K562 (cell line): Measurements from ENCODE around the gene RPN1. TPM values are rescaled to one million over a fixed set of nuclear protein-coding genes. Genes with fewer than 3 reads are reported as not detected.
A peak's percentile ranks its signal among the peaks of the same experiment; 100 is the strongest.

Experiments used
- CBFA2T2 ChIP-seq: fragments of 450-650 bp; conservative IDR thresholded peaks from 2 replicates; pipeline ENCODE4 v1.6.1; 2017; ENCODE audit warnings: mild to moderate bottlenecking
- CHD2 ChIP-seq: IDR thresholded peaks from 2 replicates; pipeline ENCODE4 v1.6.1; 2011; ENCODE audit warnings: low read depth, low read length
- E2F3 ChIP-seq: fragments of 250-450 bp; sonication (Bioruptor Pico); IDR thresholded peaks from 2 replicates; pipeline ENCODE4 v1.4.0; 2020; ENCODE audit warnings: mild to moderate bottlenecking
- GTF2E2 ChIP-seq: fragments of 200-800 bp; sonication (Bioruptor generic); IDR thresholded peaks from 2 replicates; pipeline ENCODE4 v1.6.1; 2016; ENCODE audit warnings: missing genetic modification characterization, missing compliant biosample characterization
- KDM1A ChIP-seq, 2 experiments: fragments of 450-650 bp; IDR thresholded peaks; 2 replicates each; pipeline ENCODE4 v1.6.1; 2016; ENCODE audit warnings: mild to moderate bottlenecking in 2 of 2
- PML ChIP-seq: IDR thresholded peaks from 2 replicates; pipeline ENCODE4 v1.6.1; 2012; ENCODE audit warnings: low read length, inconsistent platforms
- SLC30A9 ChIP-seq: fragments of 250-450 bp; sonication (Bioruptor Pico); IDR thresholded peaks from 2 replicates; pipeline ENCODE4 v1.8.0; 2022; ENCODE audit warnings: mild to moderate bottlenecking, moderate library complexity
- TAF7 ChIP-seq: fragments of 450-650 bp; IDR thresholded peaks from 2 replicates; pipeline ENCODE4 v1.6.1; 2016; ENCODE audit warnings: missing genetic modification characterization, missing compliant biosample characterization
- TCF7 ChIP-seq: sonication (generic); IDR thresholded peaks from 2 replicates; pipeline ENCODE4 v1.6.1; 2016; ENCODE audit warnings: antibody characterized with exemption, borderline replicate concordance
- TGIF2 ChIP-seq: sonication (generic); formaldehyde crosslinking; IDR thresholded peaks from 2 replicates; pipeline ENCODE4 v1.8.1; 2022; ENCODE audit warnings: mild to moderate bottlenecking, missing genetic modification reagents, moderate library complexity
- YY1 ChIP-seq, 3 experiments: IDR thresholded peaks; 2 replicates each; pipeline ENCODE4 v1.6.1; 2011; ENCODE audit warnings: low read length in 2 of 3, mild to moderate bottlenecking in 2 of 3, moderate library complexity in 2 of 3, borderline replicate concordance in 1 of 3, control low read depth in 1 of 3, low read depth in 1 of 3; ENCODE audit not compliant: insufficient read depth in 3 of 3, insufficient replicate concordance in 2 of 3, control insufficient read depth in 1 of 3, insufficient read length in 1 of 3; ENCODE audit errors: extremely low read depth in 1 of 3
- ZBTB1 ChIP-seq: sonication (generic); formaldehyde crosslinking; IDR thresholded peaks from 2 replicates; pipeline ENCODE4 v1.8.1; 2023; ENCODE audit warnings: missing genetic modification reagents, low read depth, mild to moderate bottlenecking, borderline replicate concordance
- ZSCAN29 ChIP-seq: fragments of 450-650 bp; IDR thresholded peaks from 2 replicates; pipeline ENCODE4 v1.6.1; 2017
- polyA plus RNA-seq, 8 experiments: library from polyadenylated mRNA; depleted of rRNA in 4 of 8; stranded (reverse) in 5 of 8; unstranded in 3 of 8; fragments of >200 nt; fragmentation: Nextera tagmentation in 2 of 8; fragmentation: Illumina TruSeq in 1 of 8; extraction: Ambion mirVana in 2 of 8; extraction: Trizol in 1 of 8; gene quantifications; 2 replicates each; pipeline versions ENCODE4 v1.2.1 to v1.2.3, GENCODE V29; 2011 to 2014; ENCODE audit warnings: inconsistent platforms in 1 of 8, missing spikeins in 1 of 8
- total RNA-seq, 7 experiments: library from RNA; depleted of rRNA in 6 of 7; stranded (reverse); fragments of >200 nt in 6 of 7; fragmentation: Illumina TruSeq in 2 of 7; extraction: Trizol in 2 of 7; gene quantifications; 2 replicates each; pipeline versions ENCODE4 v1.2.1 to v1.2.3, GENCODE V29; 2011 to 2021; ENCODE audit warnings: low replicate concordance in 1 of 7
- TF ChIP-seq, protein P1 (sequence below): sonication (generic); formaldehyde crosslinking; IDR thresholded peaks from 2 replicates; pipeline ENCODE4 v1.8.1; 2023; ENCODE audit warnings: missing genetic modification reagents, mild to moderate bottlenecking, borderline replicate concordance
- TF ChIP-seq, protein P2 (sequence below): fragments of 150-350 bp; IDR thresholded peaks from 2 replicates; pipeline ENCODE4 v1.6.1; 2014; ENCODE audit warnings: low read depth, mild to moderate bottlenecking, low read length, borderline replicate concordance
- TF ChIP-seq, protein P3 (sequence below): fragments of 450-650 bp; IDR thresholded peaks from 2 replicates; pipeline ENCODE4 v1.6.1; 2018; ENCODE audit not compliant: partially characterized antibody
- TF ChIP-seq, protein P4 (sequence below): fragments of 250-450 bp; sonication (Bioruptor Pico); IDR thresholded peaks from 2 replicates; pipeline ENCODE4 v1.9.0; 2021; ENCODE audit warnings: mild to moderate bottlenecking

RPN1 gene
- total and polyA plus RNA-seq, 9 of the 15 experiments (the other 6 are each of a cell fraction or from before 2014, with no cell fraction given): 39.5 to 300 (median 148) TPM

DNA sequence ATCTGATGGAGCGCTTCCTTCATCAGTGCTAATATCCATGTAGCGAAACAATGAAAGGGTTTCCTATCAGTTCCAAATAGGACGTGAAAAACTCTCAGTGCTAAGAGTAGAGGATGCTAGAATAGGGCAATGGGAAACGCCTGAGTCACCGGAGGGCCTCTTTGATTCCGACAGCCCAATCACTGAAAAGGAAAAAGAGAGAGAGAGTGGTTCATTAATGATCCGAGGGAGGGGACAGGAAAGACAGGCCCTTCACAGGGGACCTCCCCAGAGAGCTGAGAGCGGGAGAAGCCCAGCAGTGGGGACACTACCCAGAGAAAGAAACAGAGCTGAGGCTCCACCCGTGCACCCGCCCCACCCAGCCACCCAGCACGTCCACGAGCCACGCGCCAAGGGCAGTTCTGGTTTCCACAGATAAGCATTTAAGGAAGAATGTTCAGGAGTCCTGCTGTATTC, 76.9 kb downstream of the RPN1 start (continued):
- TF ChIP-seq, protein P1, sequence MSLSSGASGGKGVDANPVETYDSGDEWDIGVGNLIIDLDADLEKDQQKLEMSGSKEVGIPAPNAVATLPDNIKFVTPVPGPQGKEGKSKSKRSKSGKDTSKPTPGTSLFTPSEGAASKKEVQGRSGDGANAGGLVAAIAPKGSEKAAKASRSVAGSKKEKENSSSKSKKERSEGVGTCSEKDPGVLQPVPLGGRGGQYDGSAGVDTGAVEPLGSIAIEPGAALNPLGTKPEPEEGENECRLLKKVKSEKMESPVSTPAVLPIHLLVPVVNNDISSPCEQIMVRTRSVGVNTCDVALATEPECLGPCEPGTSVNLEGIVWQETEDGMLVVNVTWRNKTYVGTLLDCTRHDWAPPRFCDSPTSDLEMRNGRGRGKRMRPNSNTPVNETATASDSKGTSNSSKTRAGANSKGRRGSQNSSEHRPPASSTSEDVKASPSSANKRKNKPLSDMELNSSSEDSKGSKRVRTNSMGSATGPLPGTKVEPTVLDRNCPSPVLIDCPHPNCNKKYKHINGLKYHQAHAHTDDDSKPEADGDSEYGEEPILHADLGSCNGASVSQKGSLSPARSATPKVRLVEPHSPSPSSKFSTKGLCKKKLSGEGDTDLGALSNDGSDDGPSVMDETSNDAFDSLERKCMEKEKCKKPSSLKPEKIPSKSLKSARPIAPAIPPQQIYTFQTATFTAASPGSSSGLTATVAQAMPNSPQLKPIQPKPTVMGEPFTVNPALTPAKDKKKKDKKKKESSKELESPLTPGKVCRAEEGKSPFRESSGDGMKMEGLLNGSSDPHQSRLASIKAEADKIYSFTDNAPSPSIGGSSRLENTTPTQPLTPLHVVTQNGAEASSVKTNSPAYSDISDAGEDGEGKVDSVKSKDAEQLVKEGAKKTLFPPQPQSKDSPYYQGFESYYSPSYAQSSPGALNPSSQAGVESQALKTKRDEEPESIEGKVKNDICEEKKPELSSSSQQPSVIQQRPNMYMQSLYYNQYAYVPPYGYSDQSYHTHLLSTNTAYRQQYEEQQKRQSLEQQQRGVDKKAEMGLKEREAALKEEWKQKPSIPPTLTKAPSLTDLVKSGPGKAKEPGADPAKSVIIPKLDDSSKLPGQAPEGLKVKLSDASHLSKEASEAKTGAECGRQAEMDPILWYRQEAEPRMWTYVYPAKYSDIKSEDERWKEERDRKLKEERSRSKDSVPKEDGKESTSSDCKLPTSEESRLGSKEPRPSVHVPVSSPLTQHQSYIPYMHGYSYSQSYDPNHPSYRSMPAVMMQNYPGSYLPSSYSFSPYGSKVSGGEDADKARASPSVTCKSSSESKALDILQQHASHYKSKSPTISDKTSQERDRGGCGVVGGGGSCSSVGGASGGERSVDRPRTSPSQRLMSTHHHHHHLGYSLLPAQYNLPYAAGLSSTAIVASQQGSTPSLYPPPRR (CRISPR knock-in tag): no peak
- TF ChIP-seq GTF2E2 (tag) (no peak), ZSCAN29 (no peak), ZBTB1 (CRISPR knock-in tag) (no peak), SLC30A9 (CRISPR knock-in tag) (no peak), CHD2 (no peak), E2F3 (CRISPR knock-in tag) (no peak), CBFA2T2 (peak; percentile 33), PML (no peak), KDM1A (IDR thresholded peaks at IDR 0.05) (no peak), TAF7 (tag) (no peak), YY1 (IDR thresholded peaks at IDR 0.05; ENCODE audit: borderline replicate concordance in 1 of 3, control insufficient read depth in 1 of 3, extremely low read depth in 1 of 3, insufficient read depth in 3 of 3, insufficient read length in 1 of 3, insufficient replicate concordance in 2 of 3, low read depth in 1 of 3, low read length in 2 of 3) (no peak), TCF7 (no peak), TGIF2 (CRISPR knock-in tag) (no peak)
- TF ChIP-seq, protein P2, sequence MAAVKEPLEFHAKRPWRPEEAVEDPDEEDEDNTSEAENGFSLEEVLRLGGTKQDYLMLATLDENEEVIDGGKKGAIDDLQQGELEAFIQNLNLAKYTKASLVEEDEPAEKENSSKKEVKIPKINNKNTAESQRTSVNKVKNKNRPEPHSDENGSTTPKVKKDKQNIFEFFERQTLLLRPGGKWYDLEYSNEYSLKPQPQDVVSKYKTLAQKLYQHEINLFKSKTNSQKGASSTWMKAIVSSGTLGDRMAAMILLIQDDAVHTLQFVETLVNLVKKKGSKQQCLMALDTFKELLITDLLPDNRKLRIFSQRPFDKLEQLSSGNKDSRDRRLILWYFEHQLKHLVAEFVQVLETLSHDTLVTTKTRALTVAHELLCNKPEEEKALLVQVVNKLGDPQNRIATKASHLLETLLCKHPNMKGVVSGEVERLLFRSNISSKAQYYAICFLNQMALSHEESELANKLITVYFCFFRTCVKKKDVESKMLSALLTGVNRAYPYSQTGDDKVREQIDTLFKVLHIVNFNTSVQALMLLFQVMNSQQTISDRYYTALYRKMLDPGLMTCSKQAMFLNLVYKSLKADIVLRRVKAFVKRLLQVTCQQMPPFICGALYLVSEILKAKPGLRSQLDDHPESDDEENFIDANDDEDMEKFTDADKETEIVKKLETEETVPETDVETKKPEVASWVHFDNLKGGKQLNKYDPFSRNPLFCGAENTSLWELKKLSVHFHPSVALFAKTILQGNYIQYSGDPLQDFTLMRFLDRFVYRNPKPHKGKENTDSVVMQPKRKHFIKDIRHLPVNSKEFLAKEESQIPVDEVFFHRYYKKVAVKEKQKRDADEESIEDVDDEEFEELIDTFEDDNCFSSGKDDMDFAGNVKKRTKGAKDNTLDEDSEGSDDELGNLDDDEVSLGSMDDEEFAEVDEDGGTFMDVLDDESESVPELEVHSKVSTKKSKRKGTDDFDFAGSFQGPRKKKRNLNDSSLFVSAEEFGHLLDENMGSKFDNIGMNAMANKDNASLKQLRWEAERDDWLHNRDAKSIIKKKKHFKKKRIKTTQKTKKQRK: no peak
- TF ChIP-seq, protein P3, sequence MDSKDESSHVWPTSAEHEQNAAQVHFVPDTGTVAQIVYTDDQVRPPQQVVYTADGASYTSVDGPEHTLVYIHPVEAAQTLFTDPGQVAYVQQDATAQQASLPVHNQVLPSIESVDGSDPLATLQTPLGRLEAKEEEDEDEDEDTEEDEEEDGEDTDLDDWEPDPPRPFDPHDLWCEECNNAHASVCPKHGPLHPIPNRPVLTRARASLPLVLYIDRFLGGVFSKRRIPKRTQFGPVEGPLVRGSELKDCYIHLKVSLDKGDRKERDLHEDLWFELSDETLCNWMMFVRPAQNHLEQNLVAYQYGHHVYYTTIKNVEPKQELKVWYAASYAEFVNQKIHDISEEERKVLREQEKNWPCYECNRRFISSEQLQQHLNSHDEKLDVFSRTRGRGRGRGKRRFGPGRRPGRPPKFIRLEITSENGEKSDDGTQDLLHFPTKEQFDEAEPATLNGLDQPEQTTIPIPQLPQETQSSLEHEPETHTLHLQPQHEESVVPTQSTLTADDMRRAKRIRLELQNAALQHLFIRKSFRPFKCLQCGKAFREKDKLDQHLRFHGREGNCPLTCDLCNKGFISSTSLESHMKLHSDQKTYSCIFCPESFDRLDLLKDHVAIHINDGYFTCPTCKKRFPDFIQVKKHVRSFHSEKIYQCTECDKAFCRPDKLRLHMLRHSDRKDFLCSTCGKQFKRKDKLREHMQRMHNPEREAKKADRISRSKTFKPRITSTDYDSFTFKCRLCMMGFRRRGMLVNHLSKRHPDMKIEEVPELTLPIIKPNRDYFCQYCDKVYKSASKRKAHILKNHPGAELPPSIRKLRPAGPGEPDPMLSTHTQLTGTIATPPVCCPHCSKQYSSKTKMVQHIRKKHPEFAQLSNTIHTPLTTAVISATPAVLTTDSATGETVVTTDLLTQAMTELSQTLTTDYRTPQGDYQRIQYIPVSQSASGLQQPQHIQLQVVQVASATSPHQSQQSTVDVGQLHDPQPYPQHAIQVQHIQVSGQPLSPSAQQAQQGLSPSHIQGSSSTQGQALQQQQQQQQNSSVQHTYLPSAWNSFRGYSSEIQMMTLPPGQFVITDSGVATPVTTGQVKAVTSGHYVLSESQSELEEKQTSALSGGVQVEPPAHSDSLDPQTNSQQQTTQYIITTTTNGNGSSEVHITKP: no peak
- TF ChIP-seq, protein P4, sequence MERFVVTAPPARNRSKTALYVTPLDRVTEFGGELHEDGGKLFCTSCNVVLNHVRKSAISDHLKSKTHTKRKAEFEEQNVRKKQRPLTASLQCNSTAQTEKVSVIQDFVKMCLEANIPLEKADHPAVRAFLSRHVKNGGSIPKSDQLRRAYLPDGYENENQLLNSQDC: no peak
